ENCODE results near the gene WDR64. TPM values are rescaled to one million over a fixed set of nuclear protein-coding genes. Genes with fewer than 3 reads are reported as not detected.

WDR64 gene
- total RNA-seq, 1 donor from 2014 or later = not detected

GRCh38 chr1:241696172-241696814 is 44.2 kb downstream of the WDR64 start:
- peaks cover 1% of the 10 kb centered on the region for H3K9me3 Mint-ChIP-seq
- no peaks in the 10 kb centered on the region for H3K36me3 Mint-ChIP-seq (ENCODE audit: low read depth)
- no peaks in the 10 kb centered on the region for H3K4me1 Mint-ChIP-seq
- no peaks in the 10 kb centered on the region for H3K27me3 Mint-ChIP-seq (ENCODE audit: low read depth)
- TF ChIP-seq CTCF (conservative IDR thresholded peaks at IDR 0.05) = no peak
- no peak for DNase-seq (ENCODE audit: low read depth, low spot score)
- H3K4me3 Mint-ChIP-seq = no peak overlapping the region
- no peak overlapping the region for H3K27ac Mint-ChIP-seq (ENCODE audit: unreplicated experiment)

DNA sequence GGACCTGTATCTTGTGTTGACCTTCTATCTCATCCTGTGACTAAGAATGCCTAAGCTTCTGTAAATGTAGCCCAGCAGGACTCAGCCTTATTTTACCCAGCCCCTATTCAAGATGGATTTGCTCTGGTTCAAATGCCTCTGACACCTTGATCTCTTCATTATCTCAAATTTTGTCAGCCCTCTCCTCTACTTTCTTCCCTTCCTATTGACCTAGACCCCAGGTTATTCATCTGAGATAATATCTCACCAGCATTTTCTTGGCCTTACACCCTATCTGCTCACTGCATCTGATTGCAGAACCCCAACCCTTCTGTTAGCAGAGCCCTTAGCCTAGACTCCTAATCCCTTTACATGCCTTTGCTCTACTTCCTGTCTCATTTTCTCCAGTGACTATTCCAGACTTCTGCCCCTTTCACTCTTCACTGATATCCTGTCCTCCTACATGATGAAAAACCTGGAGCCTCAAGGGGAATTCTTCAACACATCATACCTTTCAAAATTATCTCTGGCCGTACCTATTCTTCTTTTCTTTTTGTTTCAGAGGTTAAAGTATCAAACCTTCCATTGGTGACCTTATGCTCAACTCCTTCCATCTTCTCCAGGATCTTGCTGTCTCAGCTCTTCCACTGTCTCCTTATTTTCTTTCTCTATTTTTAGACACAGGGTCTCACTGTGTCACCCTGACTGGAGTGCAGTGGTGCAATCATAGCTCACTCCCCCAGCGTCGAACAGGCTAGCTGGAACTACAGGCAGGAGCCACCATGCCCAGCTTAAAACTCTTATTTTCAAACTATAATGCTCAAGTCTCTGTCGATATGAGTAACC is 44.9 kb downstream of the WDR64 start:
- TF ChIP-seq CTCF (conservative IDR thresholded peaks at IDR 0.05) = no peak

GRCh38 chr1:241697640-241698018 is 45.5 kb downstream of the WDR64 start:
- Mint-ChIP-seq H3K27me3 (ENCODE audit: low read depth) (no peaks in the 10 kb centered on the region), H3K4me3 (no peak overlapping the region), H3K9me3 (no peaks in the 10 kb centered on the region), H3K4me1 (no peaks in the 10 kb centered on the region), H3K27ac (ENCODE audit: unreplicated experiment) (no peak overlapping the region), H3K36me3 (ENCODE audit: low read depth) (no peaks in the 10 kb centered on the region)
- no peak for TF ChIP-seq CTCF (conservative IDR thresholded peaks at IDR 0.05)
- DNase-seq (ENCODE audit: low read depth, low spot score) = no peak

More for the DNA sequence above, 44.9 kb downstream of the WDR64 start:
- Mint-ChIP-seq H3K4me1 (no peaks in the 10 kb centered on the region), H3K27ac (ENCODE audit: unreplicated experiment) (no peak overlapping the region), H3K36me3 (ENCODE audit: low read depth) (no peaks in the 10 kb centered on the region), H3K9me3 (no peaks in the 10 kb centered on the region), H3K27me3 (ENCODE audit: low read depth) (no peaks in the 10 kb centered on the region), H3K4me3 (no peak overlapping the region)
- DNase-seq (ENCODE audit: low read depth, low spot score) = no peak

- DNase-seq (ENCODE audit: low read depth, low spot score) = no peak
- H3K36me3 Mint-ChIP-seq (ENCODE audit: low read depth) = no peaks in the 10 kb centered on the region
- H3K27me3 Mint-ChIP-seq (ENCODE audit: low read depth) = no peaks in the 10 kb centered on the region
- no peaks in the 10 kb centered on the region for H3K4me1 Mint-ChIP-seq
- TF ChIP-seq CTCF (conservative IDR thresholded peaks at IDR 0.05) = no peak
- no peaks in the 10 kb centered on the region for H3K9me3 Mint-ChIP-seq
- no peak overlapping the region for H3K27ac Mint-ChIP-seq (ENCODE audit: unreplicated experiment)
- no peak overlapping the region for H3K4me3 Mint-ChIP-seq
Observed at GRCh38 chr1:241698177-241698576, 46.1 kb downstream of the WDR64 start.

DNA sequence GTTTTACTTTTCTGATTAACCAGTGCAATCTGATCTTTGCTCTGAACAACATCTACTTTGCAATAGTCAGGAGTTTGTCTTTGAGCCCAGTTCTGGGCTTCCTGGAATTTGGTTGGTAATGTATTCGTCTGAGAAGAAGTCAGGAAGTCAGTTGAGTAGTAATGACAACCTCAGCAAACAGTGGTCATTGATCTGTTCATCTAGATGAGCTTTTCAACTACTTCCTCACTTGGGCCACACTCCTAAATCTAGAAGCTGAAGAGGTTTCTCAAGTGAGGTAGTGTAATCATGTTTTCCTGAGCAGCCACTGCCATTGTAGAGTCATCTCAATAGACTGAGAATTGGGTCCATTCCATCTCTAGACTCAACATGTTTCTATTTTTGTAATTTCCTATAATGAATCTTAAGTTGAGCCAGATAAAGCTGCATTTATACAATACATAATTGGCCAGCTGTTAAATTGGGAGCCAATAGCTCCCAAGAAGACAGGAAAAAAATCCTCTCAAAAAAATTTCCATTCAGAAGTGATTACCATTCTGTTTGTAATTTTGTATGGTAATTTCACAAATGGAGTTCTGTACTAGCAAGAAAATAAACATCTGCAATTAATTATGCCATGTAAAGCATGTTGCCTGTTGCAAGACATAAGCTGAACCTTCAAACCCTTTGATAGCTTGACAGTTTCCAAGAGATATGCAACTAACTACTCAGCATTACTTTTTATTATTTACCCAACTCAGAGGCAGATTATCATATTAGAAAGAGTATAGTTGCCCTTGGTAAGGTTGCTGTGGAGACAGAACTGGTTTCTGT is 49.6 kb downstream of the WDR64 start:
- no peak overlapping the region for H3K4me3 Mint-ChIP-seq
- TF ChIP-seq CTCF (conservative IDR thresholded peaks at IDR 0.05) = no peak
- no peaks in the 10 kb centered on the region for H3K9me3 Mint-ChIP-seq

More for the DNA sequence above, 49.6 kb downstream of the WDR64 start:
- no peaks in the 10 kb centered on the region for H3K4me1 Mint-ChIP-seq
- DNase-seq (ENCODE audit: low read depth, low spot score) = no peak
- no peak overlapping the region for H3K27ac Mint-ChIP-seq (ENCODE audit: unreplicated experiment)
- no peaks in the 10 kb centered on the region for H3K36me3 Mint-ChIP-seq (ENCODE audit: low read depth)
- H3K27me3 Mint-ChIP-seq (ENCODE audit: low read depth) = no peaks in the 10 kb centered on the region

Measured in neural crest cell (in vitro differentiated cells).